ENCODE data around the gene WDR37. TPM values are rescaled to one million over a fixed set of nuclear protein-coding genes. Genes with fewer than 3 reads are reported as not detected.

WDR37 gene
- polyA plus RNA-seq, 1 of the 3 experiments (the other 2 are of a cell fraction): 11.9 TPM

DNA sequence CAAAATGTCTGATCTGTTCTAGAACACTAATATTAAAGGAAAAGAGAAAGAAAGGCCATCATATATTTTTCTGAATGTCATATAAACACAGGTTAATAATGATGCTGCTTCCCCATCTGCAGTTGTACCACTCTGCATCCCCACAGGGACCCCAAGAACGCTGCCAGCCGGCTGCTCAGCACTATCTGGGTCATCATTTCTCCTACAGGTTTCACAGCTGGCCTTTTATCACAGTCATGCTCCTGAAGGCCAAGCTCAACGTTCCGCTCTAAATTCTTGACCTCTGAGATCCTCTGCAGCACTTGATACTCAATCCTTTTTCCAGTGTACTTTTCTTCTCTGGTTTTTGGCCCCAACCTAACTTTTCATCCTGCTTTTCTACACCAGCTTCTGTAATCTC is 12.0 kb upstream of the WDR37 start:
- H3F3A ChIP-seq (replicated peaks; ENCODE audit: insufficient read depth): peaks cover 11% of the 10 kb centered on the region
- POLR2A ChIA-PET: no interaction called here
- H2AFZ ChIP-seq (ENCODE audit: low read depth): no peak overlapping the region
- 76% methylated on average over 4 of the region's 4 CpGs for WGBS (ENCODE audit: low lambda C conversion rate)
- H3K27ac ChIP-seq (ENCODE audit: low read depth in 2 of 2, low read length in 1 of 2): peak overlapping the region in 1 of 2 experiments; percentile 8; a peak in 2 of 4 replicates
- H3K4me3 ChIP-seq (ENCODE audit: low read depth in 2 of 2, low read length in 1 of 2): no peak overlapping the region
- no peaks in the 10 kb centered on the region for H3K27me3 ChIP-seq (ENCODE audit: insufficient read depth)
- H3K9ac ChIP-seq: no peak overlapping the region
- H3K9me2 ChIP-seq: no peaks in the 10 kb centered on the region
- CTCF ChIA-PET: interaction anchor here (1.5 kb wide), 1 partner anchor 202 kb away, joined by 3 read pairs; no protein-coding TSS in a partner anchor
- TF ChIP-seq, protein P1, sequence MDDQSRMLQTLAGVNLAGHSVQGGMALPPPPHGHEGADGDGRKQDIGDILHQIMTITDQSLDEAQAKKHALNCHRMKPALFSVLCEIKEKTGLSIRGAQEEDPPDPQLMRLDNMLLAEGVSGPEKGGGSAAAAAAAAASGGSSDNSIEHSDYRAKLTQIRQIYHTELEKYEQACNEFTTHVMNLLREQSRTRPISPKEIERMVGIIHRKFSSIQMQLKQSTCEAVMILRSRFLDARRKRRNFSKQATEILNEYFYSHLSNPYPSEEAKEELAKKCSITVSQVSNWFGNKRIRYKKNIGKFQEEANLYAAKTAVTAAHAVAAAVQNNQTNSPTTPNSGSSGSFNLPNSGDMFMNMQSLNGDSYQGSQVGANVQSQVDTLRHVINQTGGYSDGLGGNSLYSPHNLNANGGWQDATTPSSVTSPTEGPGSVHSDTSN (IDR thresholded peaks at IDR 0.05): no peak
- TF ChIP-seq, protein P2, sequence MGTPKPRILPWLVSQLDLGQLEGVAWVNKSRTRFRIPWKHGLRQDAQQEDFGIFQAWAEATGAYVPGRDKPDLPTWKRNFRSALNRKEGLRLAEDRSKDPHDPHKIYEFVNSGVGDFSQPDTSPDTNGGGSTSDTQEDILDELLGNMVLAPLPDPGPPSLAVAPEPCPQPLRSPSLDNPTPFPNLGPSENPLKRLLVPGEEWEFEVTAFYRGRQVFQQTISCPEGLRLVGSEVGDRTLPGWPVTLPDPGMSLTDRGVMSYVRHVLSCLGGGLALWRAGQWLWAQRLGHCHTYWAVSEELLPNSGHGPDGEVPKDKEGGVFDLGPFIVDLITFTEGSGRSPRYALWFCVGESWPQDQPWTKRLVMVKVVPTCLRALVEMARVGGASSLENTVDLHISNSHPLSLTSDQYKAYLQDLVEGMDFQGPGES (IDR thresholded peaks at IDR 0.05; ENCODE audit: low read depth, low read length): no peak
- TF ChIP-seq RXRA (IDR thresholded peaks at IDR 0.05; ENCODE audit: borderline replicate concordance, low read depth) (no peak), CHD2 (IDR thresholded peaks at IDR 0.05; ENCODE audit: low read length, partially characterized antibody) (no peak), FOXJ3 (CRISPR knock-in tag; IDR thresholded peaks at IDR 0.05) (no peak), GATA2 (CRISPR knock-in tag; IDR thresholded peaks at IDR 0.05) (no peak), NFIC (IDR thresholded peaks at IDR 0.05; ENCODE audit: borderline replicate concordance) (no peak), TEAD4 (IDR thresholded peaks at IDR 0.05; ENCODE audit: borderline replicate concordance, insufficient read depth) (no peak), TAF1 (IDR thresholded peaks at IDR 0.05; ENCODE audit: borderline replicate concordance, low read depth, low read length) (no peak), SIN3A (IDR thresholded peaks at IDR 0.05; ENCODE audit: borderline replicate concordance, low read depth, low read length) (no peak), TCF12 (IDR thresholded peaks at IDR 0.05) (no peak), SMC3 (IDR thresholded peaks at IDR 0.05; ENCODE audit: low read depth, low read length) (no peak), RFX5 (IDR thresholded peaks at IDR 0.05; ENCODE audit: low read length) (no peak), GABPA (IDR thresholded peaks at IDR 0.05; ENCODE audit: low read depth) (no peak), RCOR1 (IDR thresholded peaks at IDR 0.05; ENCODE audit: low read length) (no peak)
- no peak for DNase-seq
- peaks cover 44% of the 10 kb centered on the region for H3K79me2 ChIP-seq (ENCODE audit: insufficient read depth)
- H4K20me1 ChIP-seq (ENCODE audit: insufficient read depth): peaks cover 16% of the 10 kb centered on the region
- peaks cover 33 to 47% of the 10 kb centered on the region in 2 experiments for H3K36me3 ChIP-seq (replicated peaks in 1 of 2; ENCODE audit: control insufficient read depth in 1 of 2, insufficient read depth in 2 of 2, low read length in 1 of 2)
- H3K4me2 ChIP-seq: no peak overlapping the region
- H3K4me1 ChIP-seq (ENCODE audit: control insufficient read depth in 1 of 2, insufficient read depth in 2 of 2, low read depth in 1 of 2, low read length in 1 of 2): peaks cover 0 to 12% of the 10 kb centered on the region in 2 experiments; a peak in 2 of 4 replicates
- no peaks in the 10 kb centered on the region for H3K9me3 ChIP-seq

DNA sequence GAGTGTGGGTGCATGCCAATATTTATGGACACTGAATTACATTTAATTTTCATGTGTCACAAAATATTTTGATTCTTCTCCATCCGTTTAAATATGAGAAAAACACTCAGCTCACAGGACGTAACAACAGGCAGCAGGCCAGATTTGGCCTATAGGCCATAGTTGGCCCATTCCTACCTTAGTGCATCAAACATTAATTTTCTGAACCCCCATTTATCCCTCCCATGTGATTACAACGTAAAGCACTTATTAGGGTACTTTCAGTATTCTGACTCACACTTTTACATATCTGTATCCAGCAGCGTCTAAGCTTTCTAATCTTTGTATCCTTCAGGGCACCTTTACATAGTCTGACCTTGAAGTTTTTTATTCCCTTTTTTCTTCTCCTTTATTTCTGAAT is 11.2 kb upstream of the WDR37 start:
- Histone ChIP-seq H3K79me2 (ENCODE audit: insufficient read depth) (peaks cover 48% of the 10 kb centered on the region), H2AFZ (ENCODE audit: low read depth) (no peak overlapping the region), H3K27me3 (ENCODE audit: insufficient read depth) (no peaks in the 10 kb centered on the region), H3K27ac (ENCODE audit: low read depth in 2 of 2, low read length in 1 of 2) (peak overlapping the region in 1 of 2 experiments; percentile 20; a peak in 1 of 4 replicates), H3K9ac (no peak overlapping the region), H3K9me2 (no peaks in the 10 kb centered on the region), H3K36me3 (replicated peaks in 1 of 2; ENCODE audit: control insufficient read depth in 1 of 2, insufficient read depth in 2 of 2, low read length in 1 of 2) (peaks cover 29 to 39% of the 10 kb centered on the region in 2 experiments), H3K4me1 (ENCODE audit: control insufficient read depth in 1 of 2, insufficient read depth in 2 of 2, low read depth in 1 of 2, low read length in 1 of 2) (peaks cover 3 to 12% of the 10 kb centered on the region in 2 experiments; a peak in 2 of 4 replicates), H4K20me1 (ENCODE audit: insufficient read depth) (peaks cover 16% of the 10 kb centered on the region), H3K4me2 (no peak overlapping the region), H3F3A (replicated peaks; ENCODE audit: insufficient read depth) (peaks cover 18% of the 10 kb centered on the region), H3K4me3 (ENCODE audit: low read depth in 2 of 2, low read length in 1 of 2) (no peak overlapping the region), H3K9me3 (no peaks in the 10 kb centered on the region)
- ChIA-PET CTCF (interaction anchor here (1.2 to 1.5 kb wide), 2 partner anchors 10 to 203 kb away, joined by 3 read pairs; no protein-coding TSS in a partner anchor), POLR2A (no interaction called here)
- DNase-seq: no peak
- TF ChIP-seq NRF1 (IDR thresholded peaks at IDR 0.05; ENCODE audit: low read depth, low read length) (no peak), SMC3 (IDR thresholded peaks at IDR 0.05; ENCODE audit: low read depth, low read length) (no peak), RFX5 (IDR thresholded peaks at IDR 0.05; ENCODE audit: low read length) (no peak), FOXJ3 (CRISPR knock-in tag; IDR thresholded peaks at IDR 0.05) (no peak), YY1 (IDR thresholded peaks at IDR 0.05; ENCODE audit: low read depth) (no peak), POLR2AphosphoS5 (IDR thresholded peaks at IDR 0.05; ENCODE audit: low read depth, low read length) (no peak)
- TF ChIP-seq, protein P3, sequence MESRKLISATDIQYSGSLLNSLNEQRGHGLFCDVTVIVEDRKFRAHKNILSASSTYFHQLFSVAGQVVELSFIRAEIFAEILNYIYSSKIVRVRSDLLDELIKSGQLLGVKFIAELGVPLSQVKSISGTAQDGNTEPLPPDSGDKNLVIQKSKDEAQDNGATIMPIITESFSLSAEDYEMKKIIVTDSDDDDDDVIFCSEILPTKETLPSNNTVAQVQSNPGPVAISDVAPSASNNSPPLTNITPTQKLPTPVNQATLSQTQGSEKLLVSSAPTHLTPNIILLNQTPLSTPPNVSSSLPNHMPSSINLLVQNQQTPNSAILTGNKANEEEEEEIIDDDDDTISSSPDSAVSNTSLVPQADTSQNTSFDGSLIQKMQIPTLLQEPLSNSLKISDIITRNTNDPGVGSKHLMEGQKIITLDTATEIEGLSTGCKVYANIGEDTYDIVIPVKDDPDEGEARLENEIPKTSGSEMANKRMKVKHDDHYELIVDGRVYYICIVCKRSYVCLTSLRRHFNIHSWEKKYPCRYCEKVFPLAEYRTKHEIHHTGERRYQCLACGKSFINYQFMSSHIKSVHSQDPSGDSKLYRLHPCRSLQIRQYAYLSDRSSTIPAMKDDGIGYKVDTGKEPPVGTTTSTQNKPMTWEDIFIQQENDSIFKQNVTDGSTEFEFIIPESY (IDR thresholded peaks at IDR 0.05; ENCODE audit: borderline replicate concordance, low read depth): no peak
- WGBS (ENCODE audit: low lambda C conversion rate): 81% methylated on average over 4 of the region's 4 CpGs
